Keratinocyte (primary cell): ENCODE results near the gene AGAP1. TPM values are rescaled to one million over a fixed set of nuclear protein-coding genes. Genes with fewer than 3 reads are reported as not detected.

Experiments
- DNase-seq: peaks from one replicate; pipeline ENCODE4 v3.0.0-alpha.2; 2011; ENCODE audit warnings: low read depth, missing footprints, low spot score
- FAIRE-seq: peaks from 2 replicates; lab custom pipeline; 2011; peaks lifted over from hg19 to GRCh38; lab: Jason Lieb, UNC
- H2AFZ ChIP-seq: 2 replicates; pipeline ENCODE4 v1.6.0; 2012; ENCODE audit warnings: low read length, control low read depth, inconsistent platforms; ENCODE audit not compliant: control insufficient read depth
- H3K27ac ChIP-seq: 2 replicates; pipeline ENCODE4 v1.5.1; 2011; ENCODE audit warnings: low read length; ENCODE audit not compliant: control insufficient read depth, insufficient read depth
- H3K27me3 ChIP-seq: 3 replicates; pipeline ENCODE4 v1.6.0; 2011; ENCODE audit warnings: low read length; ENCODE audit not compliant: control insufficient read depth, insufficient read depth; ENCODE audit errors: extremely low read depth
- H3K36me3 ChIP-seq, 2 experiments: 2 replicates in 1 of 2; 3 replicates in 1 of 2; pipeline ENCODE4 v1.5.1; 2011; ENCODE audit warnings: low read length in 2 of 2, mild to moderate bottlenecking in 1 of 2; ENCODE audit not compliant: control insufficient read depth in 2 of 2, insufficient read depth in 2 of 2; ENCODE audit errors: extremely low read depth in 1 of 2
- H3K4me1 ChIP-seq: 3 replicates; pipeline ENCODE4 v1.5.1; 2011; ENCODE audit warnings: low read length; ENCODE audit not compliant: control insufficient read depth, insufficient read depth; ENCODE audit errors: extremely low read depth
- H3K4me2 ChIP-seq: 3 replicates; pipeline ENCODE4 v1.6.0; 2011; ENCODE audit warnings: low read depth, low read length; ENCODE audit not compliant: control insufficient read depth, insufficient read depth; ENCODE audit errors: extremely low read depth
- H3K4me3 ChIP-seq, 3 experiments: fragments of 200-600 bp in 1 of 3; sonication (generic) in 1 of 3; 2 replicates in 2 of 3; 3 replicates in 1 of 3; pipeline ENCODE4 v1.5.1; 2011 to 2016; ENCODE audit warnings: low read length in 3 of 3, mild to moderate bottlenecking in 3 of 3, control low read depth in 2 of 3, inconsistent platforms in 1 of 3, low read depth in 1 of 3, mixed read lengths in 1 of 3, mixed run types in 1 of 3, moderate library complexity in 1 of 3; ENCODE audit not compliant: control insufficient read depth in 2 of 3, insufficient read depth in 2 of 3; ENCODE audit errors: extremely low read depth in 1 of 3
- H3K79me2 ChIP-seq: 2 replicates; pipeline ENCODE4 v1.6.0; 2012; ENCODE audit warnings: low read length; ENCODE audit not compliant: control insufficient read depth, insufficient read depth
- H3K9ac ChIP-seq: 3 replicates; pipeline ENCODE4 v1.6.0; 2011; ENCODE audit warnings: low read length; ENCODE audit not compliant: control insufficient read depth, insufficient read depth; ENCODE audit errors: extremely low read depth
- H3K9me1 ChIP-seq: 3 replicates; pipeline ENCODE4 v1.6.0; 2011; ENCODE audit warnings: low read length; ENCODE audit not compliant: control insufficient read depth, insufficient read depth; ENCODE audit errors: extremely low read depth
- H3K9me3 ChIP-seq: 2 replicates; pipeline ENCODE4 v1.5.1; 2012; ENCODE audit warnings: low read depth, low read length; ENCODE audit not compliant: control insufficient read depth
- H4K20me1 ChIP-seq: 3 replicates; pipeline ENCODE4 v1.6.0; 2011; ENCODE audit warnings: low read length; ENCODE audit not compliant: control insufficient read depth, insufficient read depth; ENCODE audit errors: extremely low read depth
- CTCF ChIP-seq, 3 experiments: IDR thresholded peaks in 1 of 3; conservative IDR thresholded peaks in 1 of 3; optimal IDR thresholded peaks in 1 of 3; 2 replicates in 2 of 3; 3 replicates in 1 of 3; pipeline versions ENCODE3 to v1.5.1; 2011; ENCODE audit warnings: low read length in 3 of 3, mild to moderate bottlenecking in 3 of 3, moderate library complexity in 2 of 3, control low read depth in 1 of 3, inconsistent platforms in 1 of 3; ENCODE audit not compliant: insufficient read depth in 2 of 3; ENCODE audit errors: extremely low read depth in 1 of 3
- EZH2 ChIP-seq: IDR thresholded peaks from one replicate; pipeline ENCODE4 v1.6.1; 2012; ENCODE audit warnings: inconsistent platforms, mild to moderate bottlenecking, low read length, moderate library complexity
- dilution Hi-C: fragments of 300-500 bp; cut with MboI; formaldehyde crosslinking; loops from one replicate; pipeline ENCODE4 v1.7.0; 2020; ENCODE audit warnings: low sequenced_read_pairs; ENCODE audit not compliant: extremely low pct_ligation_motif_present
- polyA plus RNA-seq, 5 experiments: library from polyadenylated mRNA; depleted of rRNA in 3 of 5; stranded (reverse) in 3 of 5; stranded (forward) in 1 of 5; unstranded in 1 of 5; fragments of >200 nt; gene quantifications; 1 replicate in 1 of 5; 2 replicates in 3 of 5; 3 replicates in 1 of 5; pipeline versions ENCODE4 v1.2.1 to v1.2.3, GENCODE V29; 2011 to 2012; ENCODE audit warnings: missing spikeins in 2 of 5, low read depth in 1 of 5, low replicate concordance in 1 of 5

AGAP1 gene
- polyA plus RNA-seq, 1 donor (not counting 4 experiments of a cell fraction or from before 2014, with no cell fraction given), result 12.6 TPM

GRCh38 chr2:235555371-235555770, 61.5 kb downstream of the AGAP1 start:
- FAIRE-seq, result no peak
- Histone ChIP-seq H3K4me1 (no peaks in the 10 kb centered on the region), H3K36me3 (no peaks in the 10 kb centered on the region), H2AFZ (no peak overlapping the region), H3K4me3 (no peak overlapping the region), H4K20me1 (peaks cover 13% of the 10 kb centered on the region), H3K9me1 (no peaks in the 10 kb centered on the region), H3K27me3 (no peaks in the 10 kb centered on the region), H3K79me2 (peaks cover 36% of the 10 kb centered on the region), H3K9me3 (no peaks in the 10 kb centered on the region), H3K9ac (no peak overlapping the region), H3K4me2 (no peak overlapping the region), H3K27ac (no peak overlapping the region)
- dilution Hi-C loops, result no loop called here
- TF ChIP-seq EZH2 (no peak), CTCF (optimal IDR thresholded peaks at IDR 0.05 in 1 of 3, IDR thresholded peaks at IDR 0.05 in 1 of 3, conservative IDR thresholded peaks at IDR 0.05 in 1 of 3; ENCODE audit: extremely low read depth in 1 of 3, insufficient read depth in 2 of 3, low read length in 3 of 3) (no peak)
- no peak for DNase-seq

DNA sequence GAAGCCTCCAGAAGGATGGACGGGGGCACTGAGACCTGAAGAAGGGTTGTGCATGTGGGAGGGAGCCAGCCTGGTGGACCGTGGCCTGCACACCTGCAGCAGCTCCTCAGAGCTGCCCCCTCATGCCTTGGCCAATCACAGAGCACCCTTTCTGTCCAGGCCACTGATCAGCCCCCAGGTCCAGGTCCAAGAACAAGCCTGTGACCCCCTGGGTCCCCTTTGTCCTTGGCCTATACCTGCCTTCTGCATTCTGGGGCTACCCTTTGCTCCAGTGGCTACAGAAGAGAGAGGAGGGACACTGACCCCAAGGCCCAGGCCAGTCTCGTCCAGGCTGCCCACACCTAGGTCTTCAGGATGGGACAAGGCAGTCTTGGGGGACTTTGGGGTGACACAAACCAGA, 62.2 kb downstream of the AGAP1 start:
- Histone ChIP-seq H3K9me3 (no peaks in the 10 kb centered on the region), H3K9me1 (no peaks in the 10 kb centered on the region), H3K27me3 (no peaks in the 10 kb centered on the region), H3K4me2 (no peak overlapping the region), H3K79me2 (peaks cover 42% of the 10 kb centered on the region), H4K20me1 (peaks cover 18% of the 10 kb centered on the region), H3K36me3 (no peaks in the 10 kb centered on the region), H2AFZ (no peak overlapping the region), H3K4me3 (no peak overlapping the region), H3K4me1 (no peaks in the 10 kb centered on the region), H3K27ac (no peak overlapping the region), H3K9ac (no peak overlapping the region)
- DNase-seq, result no peak
- dilution Hi-C loops, result no loop called here
- TF ChIP-seq EZH2 (no peak), CTCF (optimal IDR thresholded peaks at IDR 0.05 in 1 of 3, IDR thresholded peaks at IDR 0.05 in 1 of 3, conservative IDR thresholded peaks at IDR 0.05 in 1 of 3; ENCODE audit: extremely low read depth in 1 of 3, insufficient read depth in 2 of 3, low read length in 3 of 3) (no peak)
- FAIRE-seq, result no peak
